Common myeloid progenitor, CD34-positive (primary cell): ENCODE measurements around the gene KCNIP4.

Experiments
- CTCF ChIA-PET: fragments of 350-600 bp; sonication (Branson Sonifier 250); formaldehyde crosslinking; loops from one replicate; lab custom pipeline; 2021; ENCODE audit warnings: antibody characterized with exemption; lab: Charles Lee
- POLR2A ChIA-PET: fragments of 350-600 bp; sonication (Branson Sonifier 250); formaldehyde crosslinking; loops from one replicate; lab custom pipeline; 2021; ENCODE audit warnings: antibody characterized with exemption; lab: Charles Lee
- DNase-seq, 3 donors: peaks; one replicate each; pipeline versions ENCODE4 v3.0.0 to v3.0.0-alpha.2; 2013
- H3K27ac ChIP-seq, 2 experiments: 1 replicate in 1 of 2; 2 replicates in 1 of 2; pipeline ENCODE4 v1.7.0; 2013; ENCODE audit warnings: inconsistent platforms in 2 of 2, low read length in 2 of 2, mild to moderate bottlenecking in 2 of 2, low read depth in 1 of 2, moderate library complexity in 1 of 2; ENCODE audit not compliant: severe bottlenecking in 2 of 2, insufficient read depth in 1 of 2, poor library complexity in 1 of 2
- H3K27me3 ChIP-seq, 5 experiments: replicated peaks in 2 of 5; 1 replicate in 3 of 5; 2 replicates in 2 of 5; pipeline versions ENCODE4 v1.6.1 to v1.7.0; 2013; ENCODE audit warnings: low read length in 4 of 5, mild to moderate bottlenecking in 2 of 5, moderate library complexity in 2 of 5, inconsistent platforms in 1 of 5; ENCODE audit not compliant: insufficient read depth in 5 of 5, control insufficient read depth in 4 of 5
- H3K36me3 ChIP-seq, 4 experiments: 1 replicate in 2 of 4; 2 replicates in 2 of 4; pipeline versions ENCODE4 v1.6.1 to v1.7.0; 2013; ENCODE audit warnings: low read length in 3 of 4, control low read depth in 1 of 4, mild to moderate bottlenecking in 1 of 4; ENCODE audit not compliant: control insufficient read depth in 4 of 4, insufficient read depth in 4 of 4
- H3K4me1 ChIP-seq, 4 experiments: 1 replicate in 3 of 4; 2 replicates in 1 of 4; pipeline versions ENCODE4 v1.6.1 to v1.7.1; 2013; ENCODE audit warnings: low read length in 3 of 4, mild to moderate bottlenecking in 3 of 4, control low read depth in 1 of 4, inconsistent platforms in 1 of 4, moderate library complexity in 1 of 4; ENCODE audit not compliant: control insufficient read depth in 4 of 4, insufficient read depth in 4 of 4; ENCODE audit errors: control extremely low read depth in 1 of 4
- H3K4me3 ChIP-seq, 7 experiments: 1 replicate in 4 of 7; 2 replicates in 3 of 7; pipeline versions ENCODE4 v1.5.1 to v1.7.0; 2013; ENCODE audit warnings: mild to moderate bottlenecking in 7 of 7, low read length in 6 of 7, moderate library complexity in 6 of 7, inconsistent platforms in 2 of 7, low read depth in 2 of 7, control low read depth in 1 of 7; ENCODE audit not compliant: insufficient read depth in 4 of 7, control insufficient read depth in 1 of 7; ENCODE audit errors: extremely low read depth in 1 of 7
- H3K9me3 ChIP-seq, 5 experiments: 1 replicate in 4 of 5; 2 replicates in 1 of 5; pipeline versions ENCODE4 v1.6.1 to v1.7.1; 2013; ENCODE audit warnings: low read length in 4 of 5, mild to moderate bottlenecking in 2 of 5, inconsistent platforms in 1 of 5, low read depth in 1 of 5, moderate library complexity in 1 of 5; ENCODE audit not compliant: control insufficient read depth in 4 of 5, insufficient read depth in 2 of 5; ENCODE audit errors: control extremely low read depth in 1 of 5
- WGBS: methylation state at CpG from one replicate; pipeline ENCODE4 v1.1.5; 2013; ENCODE audit not compliant: insufficient coverage; 5-methylcytosine and 5-hydroxymethylcytosine counted together

Gene KCNIP4

DNA sequence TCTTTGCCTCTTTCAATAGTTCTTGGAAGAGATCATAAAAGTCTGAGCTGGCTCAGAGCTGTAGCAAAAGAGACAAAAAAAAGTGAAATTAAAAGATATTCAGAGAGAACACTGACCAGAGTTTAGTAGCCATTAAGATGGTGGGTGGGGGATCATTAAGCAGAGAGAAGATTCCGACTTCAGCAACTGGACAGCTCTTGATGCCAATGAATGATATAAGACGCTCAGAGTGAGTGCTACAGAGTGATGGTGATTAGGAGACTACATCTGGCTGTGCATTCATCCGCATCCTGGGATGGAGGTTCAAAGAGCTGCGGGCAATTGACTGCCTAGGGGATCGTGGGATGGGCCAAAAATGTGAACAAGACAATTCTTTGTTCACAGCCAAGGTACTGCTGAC is 1069.8 kb downstream of the KCNIP4 start:
- Histone ChIP-seq H3K4me3 (no peak overlapping the region), H3K4me1 (no peaks in the 10 kb centered on the region), H3K9me3 (no peaks in the 10 kb centered on the region), H3K36me3 (no peaks in the 10 kb centered on the region), H3K27me3 (no peaks in the 10 kb centered on the region), H3K27ac (no peak overlapping the region)
- ChIA-PET CTCF (interaction anchor here (0.6 kb wide), 1 partner anchor 1396 kb away, joined by 3 read pairs; no protein-coding TSS in a partner anchor), POLR2A (no interaction called here)
- no peak for DNase-seq
- WGBS = 85% methylated on average over 5 of the region's 5 CpGs

DNA sequence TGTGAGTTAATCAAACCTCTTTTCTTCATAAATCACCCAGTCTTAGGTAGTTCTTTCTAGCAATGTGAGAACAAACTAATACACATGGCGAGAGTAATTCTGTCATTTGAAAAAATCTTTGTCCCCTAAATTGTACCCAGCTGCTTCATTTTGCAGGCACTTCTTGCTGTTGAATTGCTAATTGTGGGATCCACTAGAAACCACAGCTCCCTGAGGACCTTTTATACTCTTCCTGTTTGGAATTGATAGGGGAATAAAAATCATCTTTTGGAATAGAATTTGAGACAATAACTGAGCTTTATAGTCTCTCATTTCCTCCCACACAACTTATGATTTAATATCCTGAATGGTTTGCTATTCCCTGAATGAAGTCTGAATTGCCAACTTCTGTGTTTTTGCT is 1078.1 kb downstream of the KCNIP4 start:
- no peaks in the 10 kb centered on the region for H3K9me3 ChIP-seq
- no peak overlapping the region for H3K27ac ChIP-seq
- no peaks in the 10 kb centered on the region for H3K36me3 ChIP-seq
- H3K27me3 ChIP-seq = no peaks in the 10 kb centered on the region
- POLR2A ChIA-PET = no interaction called here
- CTCF ChIA-PET = no interaction called here
- H3K4me1 ChIP-seq = no peaks in the 10 kb centered on the region
- 100% methylated on average over 1 of the region's 1 CpG for WGBS
- no peak overlapping the region for H3K4me3 ChIP-seq
- DNase-seq = no peak

DNA sequence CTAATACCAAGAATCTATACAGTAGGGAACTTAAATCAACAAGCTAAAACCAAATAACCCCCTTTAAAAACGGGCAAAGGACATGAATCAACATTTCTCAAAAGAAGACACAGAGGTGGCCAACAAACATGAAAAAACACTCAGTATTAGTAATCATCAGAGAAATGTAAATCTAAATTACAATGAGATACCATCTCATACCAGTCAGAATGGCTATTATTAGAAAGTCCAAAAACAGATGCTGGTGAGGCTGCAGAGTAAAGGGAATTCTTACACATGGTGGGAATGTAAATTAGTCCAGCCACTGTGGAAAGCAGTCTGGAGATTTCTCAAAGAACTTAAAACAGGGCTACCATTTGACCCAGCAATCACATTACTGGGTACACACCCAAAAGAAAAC is 1080.5 kb downstream of the KCNIP4 start:
- WGBS = no CpG with 5 or more reads among the region's 1 CpG
- no peaks in the 10 kb centered on the region for H3K36me3 ChIP-seq
- H3K4me1 ChIP-seq = no peaks in the 10 kb centered on the region
- H3K27ac ChIP-seq = no peak overlapping the region
- DNase-seq = no peak
- H3K9me3 ChIP-seq = no peaks in the 10 kb centered on the region
- CTCF ChIA-PET = no interaction called here
- POLR2A ChIA-PET = no interaction called here
- H3K4me3 ChIP-seq = no peak overlapping the region
- no peaks in the 10 kb centered on the region for H3K27me3 ChIP-seq

DNA sequence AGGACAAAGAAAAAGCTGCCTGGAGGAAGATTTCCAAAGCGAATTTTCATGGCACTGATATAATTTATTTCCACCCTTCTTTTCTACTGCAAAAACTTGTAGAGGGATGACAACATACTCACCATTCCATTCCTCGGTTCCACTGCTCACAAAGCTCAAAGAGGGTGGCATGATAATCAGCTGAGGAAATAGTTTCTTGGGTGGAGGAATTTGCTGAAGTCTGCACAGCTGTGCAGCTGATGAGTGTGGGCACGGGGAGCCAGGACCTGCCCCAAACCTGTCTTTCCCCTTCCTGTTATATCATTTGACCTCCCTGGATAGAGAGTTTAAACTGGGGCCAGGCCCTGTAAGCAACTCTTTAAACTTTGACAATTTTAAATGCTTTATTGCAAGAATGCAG is 1087.7 kb downstream of the KCNIP4 start:
- DNase-seq = no peak
- WGBS = 82% methylated on average over 2 of the region's 3 CpGs
- H3K4me1 ChIP-seq = no peaks in the 10 kb centered on the region
- POLR2A ChIA-PET = interaction anchor here (0.7 kb wide), 1 partner anchor 950 kb away, joined by 3 read pairs; no protein-coding TSS in a partner anchor
- H3K9me3 ChIP-seq = no peaks in the 10 kb centered on the region
- H3K4me3 ChIP-seq = no peak overlapping the region
- H3K36me3 ChIP-seq = no peaks in the 10 kb centered on the region
- CTCF ChIA-PET = interaction anchor here (1.1 kb wide), 1 partner anchor 88 kb away, joined by 3 read pairs; no protein-coding TSS in a partner anchor
- H3K27ac ChIP-seq = no peak overlapping the region
- no peaks in the 10 kb centered on the region for H3K27me3 ChIP-seq

DNA sequence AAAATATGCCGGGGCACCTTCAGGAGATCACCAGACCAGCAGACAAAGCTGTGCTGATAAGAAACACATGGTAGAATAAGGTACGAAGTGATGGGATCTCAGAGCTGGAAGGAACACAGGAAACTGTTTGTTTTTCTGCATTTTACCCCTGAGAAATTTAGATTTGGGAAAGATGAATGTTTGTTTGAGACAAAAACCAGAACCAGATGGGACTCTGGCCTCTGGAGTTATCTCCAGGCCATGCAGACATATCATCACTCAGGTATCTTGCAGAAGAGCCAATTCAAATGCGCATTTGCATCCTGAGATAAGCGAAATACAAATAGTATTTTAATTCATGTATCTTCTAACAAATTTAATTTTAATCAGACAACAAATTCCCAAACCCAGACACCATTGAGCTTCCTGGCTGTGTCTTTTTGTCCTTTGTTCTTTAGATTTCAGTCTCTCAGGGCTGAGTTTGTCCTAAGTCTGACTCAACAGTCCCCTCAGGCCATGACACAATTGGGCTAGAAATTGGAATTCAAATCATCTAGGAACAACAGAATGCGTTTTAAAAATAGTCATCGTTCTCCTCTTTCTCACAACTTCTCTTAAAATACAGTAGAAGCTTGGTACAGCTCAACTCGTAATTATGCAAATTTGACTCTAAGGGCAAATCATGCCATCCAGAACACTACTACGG is 1089.3 kb downstream of the KCNIP4 start:
- H3K36me3 ChIP-seq = no peaks in the 10 kb centered on the region
- no peak for DNase-seq
- no peak overlapping the region for H3K4me3 ChIP-seq
- WGBS = 97% methylated on average over 5 of the region's 8 CpGs
- H3K9me3 ChIP-seq = no peaks in the 10 kb centered on the region
- no peaks in the 10 kb centered on the region for H3K4me1 ChIP-seq
- H3K27ac ChIP-seq = no peak overlapping the region
- POLR2A ChIA-PET = no interaction called here
- CTCF ChIA-PET = interaction anchor here (0.6 kb wide), 1 partner anchor 12 kb away, joined by 3 read pairs; no protein-coding TSS in a partner anchor
- no peaks in the 10 kb centered on the region for H3K27me3 ChIP-seq

DNA sequence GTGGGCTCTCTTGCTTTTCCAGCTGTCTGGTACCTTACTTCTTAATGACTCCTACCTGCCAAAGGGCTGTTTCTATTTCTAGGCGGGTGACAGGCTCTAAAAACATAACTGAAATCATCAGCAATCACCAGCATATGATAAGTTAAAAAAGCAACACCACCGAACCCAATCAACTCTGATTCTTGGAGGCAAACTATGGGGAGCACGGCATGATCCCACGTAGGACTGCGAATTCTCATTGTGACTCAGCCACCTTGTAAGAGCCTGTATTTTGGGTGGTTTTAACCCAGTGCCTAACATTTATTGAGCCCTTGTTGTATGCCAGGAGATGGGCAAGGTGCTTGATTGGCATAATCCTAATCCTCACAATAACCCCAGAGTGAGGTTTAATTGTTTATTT is 1091.5 kb downstream of the KCNIP4 start:
- Histone ChIP-seq H3K27me3 (no peaks in the 10 kb centered on the region), H3K36me3 (no peaks in the 10 kb centered on the region), H3K4me3 (no peak overlapping the region), H3K27ac (no peak overlapping the region), H3K9me3 (no peaks in the 10 kb centered on the region), H3K4me1 (no peaks in the 10 kb centered on the region)
- ChIA-PET POLR2A (no interaction called here), CTCF (no interaction called here)
- DNase-seq = no peak
- WGBS = 100% methylated on average over 3 of the region's 5 CpGs

DNA sequence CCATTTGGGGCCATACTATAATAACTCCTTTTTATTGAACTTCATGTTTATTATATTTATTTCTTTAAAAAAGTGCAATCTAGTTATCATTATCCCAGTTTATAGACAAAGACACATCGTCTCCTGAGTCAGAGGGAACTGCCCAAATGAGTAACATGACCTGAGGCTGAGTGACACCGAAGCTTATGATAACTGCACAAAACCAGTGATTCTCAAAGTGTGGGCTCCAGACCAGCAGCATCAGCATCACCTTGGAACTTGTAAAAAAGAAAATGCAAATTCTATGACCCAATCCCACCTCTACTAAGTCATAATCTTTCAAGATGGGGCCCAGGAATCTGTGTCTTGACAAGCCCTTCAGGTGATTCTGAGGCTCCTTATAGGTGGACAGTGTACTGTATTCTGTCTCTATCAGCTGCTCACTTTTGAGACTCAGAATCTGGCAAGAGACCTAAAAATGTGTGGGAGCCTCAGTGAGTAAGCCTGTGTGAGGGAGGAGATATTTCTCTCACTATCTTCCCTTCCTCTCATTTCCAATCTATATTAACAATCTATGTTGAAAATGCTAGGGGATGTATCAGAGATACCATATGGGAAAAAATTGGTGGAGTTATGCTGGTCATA is 1101.3 kb downstream of the KCNIP4 start:
- ChIA-PET CTCF (interaction anchor here (0.7 to 1.1 kb wide), 2 partner anchors 12 to 38 kb away, joined by 3 read pairs; no protein-coding TSS in a partner anchor), POLR2A (interaction anchor here (0.5 kb wide), 1 partner anchor 76 kb away, joined by 3 read pairs; no protein-coding TSS in a partner anchor)
- H3K4me1 ChIP-seq = no peaks in the 10 kb centered on the region
- peaks cover 0 to 2% (median 0%) of the 10 kb centered on the region in 5 experiments for H3K9me3 ChIP-seq
- no peaks in the 10 kb centered on the region for H3K27me3 ChIP-seq
- 43% methylated on average over 2 of the region's 2 CpGs for WGBS
- no peaks in the 10 kb centered on the region for H3K36me3 ChIP-seq
- no peak overlapping the region for H3K4me3 ChIP-seq
- H3K27ac ChIP-seq = no peak overlapping the region
- no peak for DNase-seq
